ENCODE measurements around the gene HIC1. TPM values are rescaled to one million over a fixed set of nuclear protein-coding genes. Genes with fewer than 3 reads are reported as not detected.

Gene HIC1
- total RNA-seq, 2 experiments from 2014 or later, result 38.3 to 39.8 TPM

- Mint-ChIP-seq H3K27me3 (peaks cover 34% of the 10 kb centered on the region), H3K9me3 (no peaks in the 10 kb centered on the region), H3K27ac (no peak overlapping the region), H3K36me3 (ENCODE audit: low read depth) (no peaks in the 10 kb centered on the region), H3K4me1 (peaks cover 27% of the 10 kb centered on the region), H3K4me3 (no peak overlapping the region)
- CTCF ChIA-PET, result interaction anchor here (1.3 to 2.4 kb wide), 2 partner anchors 10 to 216 kb away, joined by 6 to 7 read pairs; no protein-coding TSS in a partner anchor
- no peak for DNase-seq
- POLR2A ChIA-PET, result interaction anchor here (1.5 kb wide), 1 partner anchor 345 kb away, joined by 3 read pairs; no protein-coding TSS in a partner anchor
Measured at GRCh38 chr17:2028737-2029136, 26.2 kb upstream of the HIC1 start.

- Mint-ChIP-seq H3K36me3 (ENCODE audit: low read depth) (no peaks in the 10 kb centered on the region), H3K9me3 (no peaks in the 10 kb centered on the region), H3K4me1 (peaks cover 25% of the 10 kb centered on the region), H3K27ac (peak within 1 kb of the TSS; percentile 63), H3K4me3 (peak within 1 kb of the TSS; percentile 94), H3K27me3 (peaks cover 31% of the 10 kb centered on the region)
- peak; percentile 88 for DNase-seq
- ChIA-PET CTCF (interaction anchor here (0.9 to 2.4 kb wide), 3 partner anchors 8 to 215 kb away, joined by 3 to 7 read pairs (median 6); no protein-coding TSS in a partner anchor), POLR2A (interaction anchor here (0.5 to 1.5 kb wide), 5 partner anchors 11 to 346 kb away, joined by 3 to 5 read pairs (median 3); partner anchors contain the start of gene TSR1)
Measured at GRCh38 chr17:2029911-2030778, 24.8 kb upstream of the HIC1 start, which contains the start of gene DPH1. Gene DPH1 (plus strand): TSS chr17:2030153. CDS start chr17:2030170, 17 bp downstream.

GRCh38 chr17:2030779-2031163 is 24.1 kb upstream of the HIC1 start:
- DNase-seq, result peak; percentile 60
- Mint-ChIP-seq H3K27me3 (peaks cover 27% of the 10 kb centered on the region), H3K4me3 (peak overlapping the region; percentile 94), H3K27ac (peak overlapping the region; percentile 63), H3K4me1 (peaks cover 22% of the 10 kb centered on the region), H3K9me3 (no peaks in the 10 kb centered on the region), H3K36me3 (ENCODE audit: low read depth) (no peaks in the 10 kb centered on the region)
- ChIA-PET CTCF (interaction anchor here (0.5 kb wide), 1 partner anchor 228 kb away, joined by 4 read pairs; no protein-coding TSS in a partner anchor), POLR2A (interaction anchor here (0.5 to 1.7 kb wide), 6 partner anchors 9 to 306 kb away, joined by 3 to 7 read pairs (median 3); partner anchors contain the start of gene TSR1)

GRCh38 chr17:2033153-2033552 is 21.8 kb upstream of the HIC1 start:
- H3K4me1 Mint-ChIP-seq, result peaks cover 16% of the 10 kb centered on the region
- no peaks in the 10 kb centered on the region for H3K9me3 Mint-ChIP-seq
- H3K27ac Mint-ChIP-seq, result no peak overlapping the region
- POLR2A ChIA-PET, result no interaction called here
- H3K27me3 Mint-ChIP-seq, result peaks cover 7% of the 10 kb centered on the region
- peaks cover 7% of the 10 kb centered on the region for H3K36me3 Mint-ChIP-seq (ENCODE audit: low read depth)
- H3K4me3 Mint-ChIP-seq, result no peak overlapping the region
- CTCF ChIA-PET, result interaction anchor here (1.6 kb wide), 1 partner anchor 317 kb away, joined by 3 read pairs; no protein-coding TSS in a partner anchor
- no peak for DNase-seq

GRCh38 chr17:2034157-2034556 is 20.7 kb upstream of the HIC1 start:
- peaks cover 16% of the 10 kb centered on the region for H3K4me1 Mint-ChIP-seq
- no peak overlapping the region for H3K4me3 Mint-ChIP-seq
- no peaks in the 10 kb centered on the region for H3K9me3 Mint-ChIP-seq
- DNase-seq, result no peak
- ChIA-PET CTCF (no interaction called here), POLR2A (no interaction called here)
- peaks cover 9% of the 10 kb centered on the region for H3K36me3 Mint-ChIP-seq (ENCODE audit: low read depth)
- no peaks in the 10 kb centered on the region for H3K27me3 Mint-ChIP-seq
- H3K27ac Mint-ChIP-seq, result no peak overlapping the region

DNA sequence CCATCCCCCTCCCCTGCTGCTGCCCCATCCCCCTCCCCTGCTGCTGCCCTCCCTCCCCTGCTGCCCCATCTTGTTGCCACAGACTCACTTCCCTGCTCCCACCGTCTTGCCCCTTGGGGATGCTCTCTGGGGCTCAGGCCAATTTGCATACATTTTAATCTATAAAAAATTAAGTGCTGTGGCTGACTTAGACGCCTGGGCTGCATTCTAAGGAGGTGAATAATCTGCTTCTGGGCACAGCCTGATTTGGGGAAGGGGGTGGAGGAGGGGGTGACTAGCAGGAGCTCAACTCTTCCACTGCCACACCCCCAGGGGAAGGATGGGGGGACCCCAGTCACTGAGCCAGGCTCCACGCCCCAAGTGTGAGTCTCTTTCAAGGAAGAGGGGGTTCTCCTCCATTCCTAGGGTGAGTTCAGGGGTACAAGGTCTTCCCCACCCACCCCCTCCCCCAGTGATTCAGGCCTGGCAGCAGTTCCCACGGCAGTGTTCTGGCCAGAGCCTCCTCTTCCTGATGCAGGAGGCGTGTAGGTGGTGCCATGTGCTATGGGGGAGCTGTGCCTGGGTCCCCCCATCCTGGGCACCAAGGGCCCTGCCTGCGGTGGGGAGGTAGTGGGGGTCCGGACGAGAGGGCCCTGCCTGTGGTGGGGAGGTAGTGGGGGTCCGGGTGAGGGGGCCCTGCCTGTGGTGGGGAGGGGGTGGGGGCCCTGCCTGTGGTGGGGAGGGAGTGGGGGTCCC is 19.9 kb upstream of the HIC1 start:
- H3K9me3 Mint-ChIP-seq, result no peaks in the 10 kb centered on the region
- peaks cover 9% of the 10 kb centered on the region for H3K36me3 Mint-ChIP-seq (ENCODE audit: low read depth)
- H3K27ac Mint-ChIP-seq, result no peak overlapping the region
- no peaks in the 10 kb centered on the region for H3K27me3 Mint-ChIP-seq
- CTCF ChIA-PET, result no interaction called here
- H3K4me3 Mint-ChIP-seq, result no peak overlapping the region
- DNase-seq, result no peak
- H3K4me1 Mint-ChIP-seq, result peaks cover 16% of the 10 kb centered on the region
- POLR2A ChIA-PET, result no interaction called here

GRCh38 chr17:2035541-2036488 is 19.1 kb upstream of the HIC1 start:
- Mint-ChIP-seq H3K36me3 (ENCODE audit: low read depth) (peaks cover 9% of the 10 kb centered on the region), H3K27ac (no peak overlapping the region), H3K9me3 (no peaks in the 10 kb centered on the region), H3K4me3 (no peak overlapping the region), H3K4me1 (peaks cover 12% of the 10 kb centered on the region), H3K27me3 (no peaks in the 10 kb centered on the region)
- DNase-seq, result no peak
- POLR2A ChIA-PET, result no interaction called here
- CTCF ChIA-PET, result no interaction called here

DNA sequence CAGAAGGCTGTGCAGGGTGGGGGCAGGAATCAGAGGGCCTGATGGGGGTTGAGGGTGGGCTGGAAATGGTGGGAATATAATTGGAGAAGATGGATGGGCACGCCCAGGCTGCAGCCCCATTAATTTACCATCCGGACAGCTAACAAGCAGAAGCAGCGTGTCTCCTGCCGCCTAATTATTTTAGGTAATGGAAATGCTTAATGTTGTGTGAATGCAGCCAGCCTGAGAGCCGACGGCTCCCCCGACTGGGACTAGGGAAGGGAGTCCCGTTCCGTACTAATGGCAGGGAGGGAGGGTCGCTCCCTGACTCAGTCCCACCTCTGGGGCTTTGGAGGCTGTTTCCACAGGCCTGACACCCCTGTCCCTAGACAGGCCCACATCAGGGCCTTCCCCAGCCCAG is 17.7 kb upstream of the HIC1 start:
- Mint-ChIP-seq H3K4me3 (no peak overlapping the region), H3K9me3 (no peaks in the 10 kb centered on the region), H3K27ac (no peak overlapping the region), H3K36me3 (ENCODE audit: low read depth) (peaks cover 12% of the 10 kb centered on the region), H3K27me3 (no peaks in the 10 kb centered on the region), H3K4me1 (peaks cover 10% of the 10 kb centered on the region)
- CTCF ChIA-PET, result interaction anchor here (1.2 kb wide), 1 partner anchor 388 kb away, joined by 4 read pairs; the partner anchor contains the start of gene RILP
- no peak for DNase-seq
- POLR2A ChIA-PET, result interaction anchor here (1.7 kb wide), 1 partner anchor 299 kb away, joined by 4 read pairs; the partner anchor contains the start of gene TSR1

- H3K9me3 Mint-ChIP-seq, result no peaks in the 10 kb centered on the region
- CTCF ChIA-PET, result interaction anchor here (1.2 kb wide), 1 partner anchor 11 kb away, joined by 3 read pairs; the partner anchor contains the start of gene DPH1
- POLR2A ChIA-PET, result interaction anchor here (0.6 to 3.0 kb wide), 5 partner anchors 9 to 323 kb away, joined by 3 to 10 read pairs (median 5); partner anchors contain the start of gene DPH1
- no peak overlapping the region for H3K27ac Mint-ChIP-seq
- no peak for DNase-seq
- H3K36me3 Mint-ChIP-seq (ENCODE audit: low read depth), result peaks cover 30% of the 10 kb centered on the region
- no peaks in the 10 kb centered on the region for H3K27me3 Mint-ChIP-seq
- H3K4me1 Mint-ChIP-seq, result peaks cover 22% of the 10 kb centered on the region
- peak overlapping the region; percentile 24 for H3K4me3 Mint-ChIP-seq
Measured at GRCh38 chr17:2040219-2040827, 14.6 kb upstream of the HIC1 start.

- ChIA-PET POLR2A (interaction anchor here (0.9 to 3.0 kb wide), 5 partner anchors 9 to 324 kb away, joined by 3 to 10 read pairs (median 5); partner anchors contain the start of gene DPH1), CTCF (interaction anchor here (1.2 kb wide), 1 partner anchor 11 kb away, joined by 3 read pairs; the partner anchor contains the start of gene DPH1)
- H3K27ac Mint-ChIP-seq, result no peak overlapping the region
- no peaks in the 10 kb centered on the region for H3K27me3 Mint-ChIP-seq
- H3K4me3 Mint-ChIP-seq, result peak overlapping the region; percentile 97
- no peak for DNase-seq
- no peaks in the 10 kb centered on the region for H3K9me3 Mint-ChIP-seq
- peaks cover 22% of the 10 kb centered on the region for H3K4me1 Mint-ChIP-seq
- H3K36me3 Mint-ChIP-seq (ENCODE audit: low read depth), result peaks cover 30% of the 10 kb centered on the region
Measured at GRCh38 chr17:2040942-2041560, 13.9 kb upstream of the HIC1 start.

Data from activated CD4-positive, alpha-beta memory T cell treated with anti-CD3 and anti-CD28 coated beads, Interleukin-2, amount 10 ng/mL, durations not matched to agents 7 days and 5 days (primary cell).